AG10803 (cell line): ENCODE results near the gene SDHAF2.
A peak's percentile ranks its signal among the peaks of the same experiment; 100 is the strongest.
"Not testable (repeated sequence)": the region's sequence is repeated elsewhere in the genome, so short reads cannot be mapped to it uniquely, and the experiment has no call there.

ENCODE experiments used
- DNase-seq: peaks from one replicate; pipeline ENCODE4 v3.0.0; 2010; ENCODE audit warnings: low read depth
- H3K4me3 ChIP-seq: 2 replicates; pipeline ENCODE4 v1.5.1; 2011; ENCODE audit warnings: mild to moderate bottlenecking, low read length, control low read depth
- CTCF ChIP-seq: conservative IDR thresholded peaks from 2 replicates; pipeline ENCODE4 v1.5.1; 2011; ENCODE audit warnings: mild to moderate bottlenecking, low read length, control low read depth, inconsistent platforms

The SDHAF2 gene

GRCh38 chr11:61476371-61476770 is 46.4 kb downstream of the SDHAF2 start:
- no peak for DNase-seq
- TF ChIP-seq CTCF: no peak
- no peak overlapping the region for H3K4me3 ChIP-seq

- no peak for TF ChIP-seq CTCF
- no peak overlapping the region for H3K4me3 ChIP-seq
- DNase-seq: no peak
These were observed 47.2 kb downstream of the SDHAF2 start for GRCh38 chr11:61477126-61477525.

DNA sequence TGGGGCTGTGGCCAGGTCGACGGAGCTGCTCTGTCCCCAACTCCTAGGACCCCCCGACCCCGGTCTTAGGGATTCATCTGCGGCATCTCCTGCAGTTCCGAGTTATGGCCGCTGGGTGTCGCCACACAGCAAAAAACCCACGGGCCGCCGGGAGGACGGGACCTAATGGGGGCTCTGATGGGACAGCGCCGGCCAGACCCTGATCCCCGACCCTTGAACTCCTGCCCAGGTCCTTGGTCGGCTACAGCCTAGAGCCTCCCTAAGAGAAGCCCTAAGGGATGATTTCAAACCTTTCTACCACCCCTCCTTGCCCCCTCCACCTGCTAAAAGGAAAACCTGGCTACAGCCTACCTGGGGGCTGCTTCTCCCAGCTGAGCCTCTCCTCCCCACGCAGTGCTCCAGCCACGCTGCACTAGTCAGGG is 47.8 kb downstream of the SDHAF2 start:
- no peak overlapping the region for H3K4me3 ChIP-seq
- DNase-seq: no peak
- peak; percentile 75 for TF ChIP-seq CTCF

GRCh38 chr11:61479360-61480058 is 49.6 kb downstream of the SDHAF2 start:
- H3K4me3 ChIP-seq: not testable (repeated sequence)

DNA sequence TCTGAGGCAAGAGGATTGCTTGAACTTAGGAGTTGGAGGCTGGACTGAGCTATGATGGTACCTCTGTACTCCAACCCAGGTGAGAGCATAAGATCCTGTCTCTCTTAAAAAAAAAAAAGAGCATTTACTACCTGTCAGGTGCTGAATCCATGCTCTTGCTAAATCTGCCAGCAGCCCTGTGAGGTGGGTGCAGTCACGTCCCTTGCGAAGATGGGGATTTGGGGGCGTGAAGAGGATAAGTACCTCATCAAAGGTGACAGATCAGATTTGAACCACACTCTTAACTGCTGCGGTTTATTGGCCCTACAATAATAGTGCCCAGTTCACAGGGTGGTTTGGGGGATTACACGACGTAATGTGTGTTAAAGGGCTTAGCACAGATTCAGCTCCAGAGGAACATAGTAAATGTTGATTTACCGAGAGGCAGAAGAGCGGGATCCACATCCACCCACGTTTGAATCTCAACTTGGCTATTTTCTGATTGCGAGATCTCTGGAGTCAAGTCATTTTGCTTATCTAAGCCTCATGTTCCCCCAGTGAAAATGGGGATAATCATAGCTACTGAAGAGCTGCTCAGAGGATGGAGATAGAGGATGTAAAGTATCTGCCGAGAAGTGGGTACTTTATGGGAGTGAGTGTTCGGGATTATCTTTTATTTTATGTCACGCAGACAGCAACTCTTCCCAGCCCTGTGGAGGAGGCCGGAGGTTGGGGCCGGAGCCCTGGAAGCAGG is 50.5 kb downstream of the SDHAF2 start:
- TF ChIP-seq CTCF: no peak
- no peak for DNase-seq
- no peak overlapping the region for H3K4me3 ChIP-seq

More at GRCh38 chr11:61479360-61480058, 49.6 kb downstream of the SDHAF2 start:
- DNase-seq: not testable (repeated sequence)

DNA sequence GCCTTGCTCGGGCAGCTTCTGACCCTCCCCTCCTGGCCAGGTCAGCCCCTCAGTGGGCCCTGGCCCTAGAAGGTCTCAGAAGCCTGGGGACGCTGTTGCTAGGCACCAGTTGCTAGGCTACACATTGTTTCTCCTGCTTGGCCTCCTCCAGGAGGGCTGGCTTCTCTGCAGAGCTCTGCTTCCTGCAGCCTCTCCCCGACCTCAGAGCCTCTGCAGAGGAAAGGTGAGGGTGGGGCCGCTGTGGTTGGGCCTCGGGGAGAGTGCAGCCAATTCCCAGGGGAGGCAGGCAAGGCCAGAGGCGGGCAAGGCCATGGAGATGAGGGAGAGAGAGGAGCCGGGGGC is 51.0 kb downstream of the SDHAF2 start:
- DNase-seq: no peak
- TF ChIP-seq CTCF: no peak

DNA sequence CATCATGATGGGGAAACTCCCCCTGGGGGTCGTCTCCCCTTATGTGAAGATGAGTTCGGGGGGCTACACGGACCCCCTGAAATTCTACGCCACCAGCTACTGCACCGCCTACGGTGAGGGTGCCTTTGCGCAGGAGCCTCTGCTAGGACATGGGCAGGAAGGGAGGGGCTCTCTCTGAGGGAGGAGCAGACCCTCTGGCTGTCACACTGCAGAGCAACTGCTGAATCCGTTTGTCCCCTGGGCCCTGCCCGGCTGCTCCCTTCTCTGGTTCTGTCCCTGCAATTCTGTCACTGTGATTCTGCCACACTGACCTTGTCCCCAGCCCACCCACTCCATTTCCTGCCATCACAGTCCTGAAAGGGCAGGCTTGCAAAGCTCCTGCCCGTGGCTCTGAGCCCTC is 51.9 kb downstream of the SDHAF2 start:
- H3K4me3 ChIP-seq: no peak overlapping the region
- no peak for TF ChIP-seq CTCF
- DNase-seq: no peak

More for the DNA sequence above, 51.0 kb downstream of the SDHAF2 start:
- no peak overlapping the region for H3K4me3 ChIP-seq
